H1 (cell line): ENCODE measurements around the gene PPM1D. TPM values are rescaled to one million over a fixed set of nuclear protein-coding genes. Genes with fewer than 3 reads are reported as not detected.

Experiments
- KDM1A ChIP-seq: fragments of 200-600, 300-600 bp; sonication (generic); IDR thresholded peaks from 2 replicates; pipeline ENCODE4 v1.7.1; 2016; ENCODE audit warnings: mild to moderate bottlenecking, low read length, borderline replicate concordance
- polyA plus RNA-seq, 7 experiments: library from polyadenylated mRNA; depleted of rRNA in 3 of 7; stranded (reverse) in 5 of 7; unstranded in 2 of 7; fragments of >200 nt in 5 of 7; fragments of 200-250 nt in 2 of 7; gene quantifications; 1 replicate in 5 of 7; 2 replicates in 1 of 7; 4 replicates in 1 of 7; pipeline versions ENCODE4 v1.2.1 to v1.2.3, GENCODE V29; 2011 to 2013; ENCODE audit warnings: missing spikeins in 2 of 7, mixed read lengths in 2 of 7
- total RNA-seq: library from RNA; stranded (reverse); fragmentation: NEBNext Ultra II Directional; extraction: Animal tissue kit (Norgen Biotek cat#: 25700); gene quantifications from 2 replicates; pipeline ENCODE4 v1.2.1, GENCODE V29; 2021
- TF ChIP-seq, protein P1 (sequence below): IDR thresholded peaks from 2 replicates; pipeline ENCODE4 v1.6.1; 2012; ENCODE audit warnings: low read length, inconsistent platforms

The PPM1D gene
- total and polyA plus RNA-seq, 2 of the 8 experiments (the other 6 are each of a cell fraction or from before 2014, with no cell fraction given): 5.0 to 16.7 TPM

DNA sequence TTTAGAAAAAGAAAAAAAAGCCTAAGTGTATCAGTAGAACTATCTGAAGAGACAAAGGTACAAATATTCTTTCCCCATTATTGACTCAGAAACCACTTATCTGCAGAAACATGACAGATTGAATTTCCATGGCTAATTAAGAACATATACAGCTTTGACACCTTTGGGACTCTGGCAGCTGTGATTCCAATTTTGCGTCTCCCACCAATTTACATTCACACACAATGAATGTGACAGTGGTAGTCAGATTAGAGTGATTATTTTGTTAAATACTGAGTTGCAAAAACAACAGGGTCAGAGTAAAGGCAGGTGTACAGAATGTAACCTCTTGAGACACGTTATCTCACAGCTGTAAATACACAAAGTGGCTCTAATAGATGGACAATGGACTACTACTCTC is 5.3 kb upstream of the PPM1D start (continued):
- TF ChIP-seq, protein P1, sequence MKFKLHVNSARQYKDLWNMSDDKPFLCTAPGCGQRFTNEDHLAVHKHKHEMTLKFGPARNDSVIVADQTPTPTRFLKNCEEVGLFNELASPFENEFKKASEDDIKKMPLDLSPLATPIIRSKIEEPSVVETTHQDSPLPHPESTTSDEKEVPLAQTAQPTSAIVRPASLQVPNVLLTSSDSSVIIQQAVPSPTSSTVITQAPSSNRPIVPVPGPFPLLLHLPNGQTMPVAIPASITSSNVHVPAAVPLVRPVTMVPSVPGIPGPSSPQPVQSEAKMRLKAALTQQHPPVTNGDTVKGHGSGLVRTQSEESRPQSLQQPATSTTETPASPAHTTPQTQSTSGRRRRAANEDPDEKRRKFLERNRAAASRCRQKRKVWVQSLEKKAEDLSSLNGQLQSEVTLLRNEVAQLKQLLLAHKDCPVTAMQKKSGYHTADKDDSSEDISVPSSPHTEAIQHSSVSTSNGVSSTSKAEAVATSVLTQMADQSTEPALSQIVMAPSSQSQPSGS: no peak
- no peak for TF ChIP-seq KDM1A
